CD4-positive, alpha-beta T cell treated with Interleukin-21 for 1 hour (primary cell): ENCODE results near the gene CAPN1.
"Not testable (repeated sequence)": the region's sequence is repeated elsewhere in the genome, so short reads cannot be mapped to it uniquely, and the experiment has no call there.

Experiments
- DNase-seq: peaks from one replicate; pipeline ENCODE4 v3.0.0-alpha.2; 2020

CAPN1 gene

GRCh38 chr11:65160643-65161042 lies 21.1 kb upstream of the CAPN1 start:
- DNase-seq: no peak

- no peak for DNase-seq
Observed at GRCh38 chr11:65163684-65164083, 18.0 kb upstream of the CAPN1 start.

DNA sequence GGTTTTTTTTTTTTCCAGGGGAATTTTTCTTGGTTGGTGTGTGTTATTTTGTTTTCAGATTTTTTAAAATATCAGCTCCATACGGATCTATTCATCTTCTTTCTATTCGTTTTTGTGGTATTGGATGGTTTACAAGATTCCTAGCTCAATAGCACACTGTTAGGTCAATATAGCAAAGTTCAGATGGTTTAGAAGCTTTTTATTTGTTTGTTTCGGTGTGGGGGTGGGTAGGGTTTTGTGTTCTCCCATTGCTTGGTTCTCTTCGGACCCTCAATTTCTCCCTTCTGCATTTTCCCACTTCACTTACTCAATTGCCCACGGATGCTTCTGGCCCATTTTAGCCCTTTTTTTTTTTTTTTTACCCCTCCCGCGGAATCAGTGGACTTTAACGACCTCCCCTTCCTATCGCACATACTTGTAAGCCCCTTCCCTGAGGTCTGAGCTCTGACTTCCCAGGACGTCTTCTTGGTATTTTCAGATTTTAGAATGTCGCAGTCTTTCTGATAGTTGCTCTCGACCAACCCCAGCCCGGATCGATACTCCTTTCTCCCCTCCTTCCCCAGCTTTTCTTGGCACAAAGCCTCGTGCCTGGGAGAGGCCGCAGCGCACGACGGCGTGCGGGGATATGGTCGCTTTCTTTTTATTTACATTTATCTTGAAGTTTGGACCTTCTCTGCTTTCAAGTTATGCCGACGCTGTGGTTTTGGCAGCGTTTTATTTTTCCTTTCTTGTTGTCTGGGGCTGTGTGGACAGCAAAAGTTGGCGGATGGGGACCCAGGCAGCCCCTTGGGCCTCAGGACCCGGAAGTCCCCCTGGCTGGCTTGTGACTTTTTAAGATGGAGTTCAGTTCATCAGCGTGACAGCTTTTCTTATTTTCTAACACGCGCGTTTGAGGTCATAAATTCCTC lies 16.1 kb upstream of the CAPN1 start:
- no peak for DNase-seq

- DNase-seq: no peak
Observed at GRCh38 chr11:65166893-65167292, 14.8 kb upstream of the CAPN1 start.

- DNase-seq: no peak
Observed at GRCh38 chr11:65167656-65168055, 14.1 kb upstream of the CAPN1 start.

DNA sequence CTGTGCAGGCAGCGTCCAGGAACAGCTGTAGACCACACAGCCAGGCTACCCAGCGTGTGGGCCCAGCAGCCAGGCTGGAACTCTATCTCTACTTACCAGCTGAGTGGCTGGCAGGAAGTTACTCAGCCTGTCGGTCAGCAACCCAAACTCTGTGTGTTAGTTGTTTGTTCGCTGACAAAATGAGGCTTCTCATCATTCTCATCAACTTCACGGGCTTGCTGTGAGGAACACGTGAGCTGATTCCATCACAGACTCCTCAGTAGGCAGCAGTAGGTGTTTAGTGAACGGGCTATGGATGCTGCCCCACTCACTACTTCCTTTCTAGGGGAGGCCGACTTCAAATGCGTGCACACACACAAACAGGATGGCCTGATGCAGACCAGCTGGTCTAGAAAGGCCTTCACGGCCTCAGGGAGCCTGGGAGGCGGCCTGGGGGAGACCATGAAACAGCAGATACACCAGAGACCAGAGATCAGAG lies 12.5 kb upstream of the CAPN1 start:
- no peak for DNase-seq

DNA sequence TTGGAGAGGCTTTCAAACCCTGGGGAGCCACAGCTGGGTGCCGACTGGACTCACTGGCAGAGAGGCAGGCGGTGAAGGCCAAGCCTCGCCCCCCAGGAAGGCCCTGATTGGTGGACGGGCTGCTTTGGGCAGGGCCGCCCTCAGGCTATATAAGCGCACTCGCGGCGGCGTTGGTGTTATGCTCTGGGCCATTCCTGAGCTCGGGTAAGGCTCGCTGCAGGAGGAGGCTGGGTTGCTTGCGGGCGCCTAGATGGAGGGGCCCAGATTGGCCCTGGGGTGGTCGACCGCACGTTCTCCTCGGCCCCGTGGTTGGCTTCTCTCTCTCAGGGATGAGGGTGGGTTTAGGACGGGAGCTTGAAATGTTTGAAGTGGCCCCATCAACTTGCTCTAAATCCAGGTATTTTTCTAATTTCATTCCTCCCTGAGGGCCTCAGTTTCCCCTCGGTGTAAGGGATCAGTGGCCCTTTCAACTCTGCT lies 11.6 kb upstream of the CAPN1 start, which contains the start of gene SPDYC:
TSS of gene SPDYC (plus strand) at position 176 of the 477 bp plus-strand sequence. CDS start 1,125 bp downstream, outside the sequence.
- no peak for DNase-seq

DNA sequence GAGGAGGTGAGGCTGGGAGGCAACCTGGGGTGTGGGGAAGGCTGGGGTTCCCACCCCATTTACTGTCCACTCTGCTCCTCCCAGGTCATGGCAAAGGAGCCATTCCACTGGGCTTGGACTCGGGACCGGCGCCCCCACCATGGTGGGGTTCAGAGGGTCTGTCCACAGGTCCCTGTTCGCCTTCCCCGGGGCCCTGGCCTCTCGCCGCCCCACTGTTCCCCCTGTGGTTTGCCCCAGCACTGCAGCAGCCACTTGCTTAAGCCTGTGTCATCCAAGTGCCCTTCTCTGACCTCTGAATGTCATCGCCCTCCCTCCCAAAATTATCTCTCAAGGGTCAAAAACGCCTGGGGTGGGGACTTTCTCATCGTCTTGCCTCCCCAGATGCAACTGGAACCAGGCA lies 9.1 kb upstream of the CAPN1 start:
- no peak for DNase-seq

DNA sequence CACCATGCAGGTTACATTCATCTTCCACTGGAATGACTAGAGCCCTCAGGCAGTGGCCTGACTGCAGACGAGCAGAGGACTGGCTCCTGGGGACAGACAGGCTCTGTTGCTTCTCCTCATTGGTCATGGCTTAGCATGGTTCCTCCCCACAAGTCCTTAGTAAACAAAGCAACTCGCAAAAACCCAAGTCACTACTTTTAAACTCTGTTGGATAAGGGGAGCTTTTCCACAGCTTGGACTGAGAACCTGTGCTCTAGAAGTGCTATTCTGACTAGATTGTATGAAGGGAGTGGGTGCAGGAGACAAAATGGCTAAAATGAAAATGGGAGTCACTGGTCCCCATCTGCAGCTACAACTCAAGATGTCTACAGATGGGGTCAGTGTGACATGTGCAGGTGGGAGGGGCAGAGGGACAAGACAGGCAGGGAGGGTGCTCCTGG lies 7.1 kb upstream of the CAPN1 start:
- not testable (repeated sequence) for DNase-seq

GRCh38 chr11:65180877-65181568 lies 705 bp upstream of the CAPN1 start:
- peak; percentile 58 for DNase-seq

DNA sequence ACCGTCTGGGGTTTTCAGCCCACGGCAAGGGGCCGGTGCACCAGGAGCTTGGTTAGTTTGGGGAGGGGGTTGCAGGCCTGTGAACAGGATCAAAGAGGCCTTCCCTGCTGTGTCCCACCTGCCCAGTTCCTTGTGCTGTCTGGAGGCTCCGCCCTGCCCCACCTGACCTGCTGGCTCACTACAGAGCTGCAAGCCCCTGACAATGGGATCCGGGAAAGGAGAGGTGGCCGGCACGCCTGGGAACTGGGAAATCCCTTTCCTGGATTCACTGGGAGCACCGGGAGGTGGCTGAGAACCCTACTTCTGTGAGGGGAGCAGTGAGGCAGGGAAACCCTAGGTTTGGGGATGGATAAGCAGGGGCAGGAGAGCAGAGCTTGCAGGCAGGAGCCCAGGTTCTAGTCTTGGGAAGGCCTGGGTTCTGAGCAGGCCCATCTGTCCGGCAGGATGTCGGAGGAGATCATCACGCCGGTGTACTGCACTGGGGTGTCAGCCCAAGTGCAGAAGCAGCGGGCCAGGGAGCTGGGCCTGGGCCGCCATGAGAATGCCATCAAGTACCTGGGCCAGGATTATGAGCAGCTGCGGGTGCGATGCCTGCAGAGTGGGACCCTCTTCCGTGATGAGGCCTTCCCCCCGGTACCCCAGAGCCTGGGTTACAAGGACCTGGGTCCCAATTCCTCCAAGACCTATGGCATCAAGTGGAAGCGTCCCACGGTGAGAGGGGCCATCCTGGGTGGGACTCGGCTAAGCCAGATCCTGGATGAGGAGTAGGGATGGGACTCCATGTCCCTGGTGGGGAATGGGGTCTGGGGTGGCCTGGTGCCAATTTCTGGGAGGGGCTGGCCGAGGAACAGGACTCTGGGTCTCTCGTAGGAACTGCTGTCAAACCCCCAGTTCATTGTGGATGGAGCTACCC lies 786 bp downstream of the CAPN1 start:
- DNase-seq: no peak

DNA sequence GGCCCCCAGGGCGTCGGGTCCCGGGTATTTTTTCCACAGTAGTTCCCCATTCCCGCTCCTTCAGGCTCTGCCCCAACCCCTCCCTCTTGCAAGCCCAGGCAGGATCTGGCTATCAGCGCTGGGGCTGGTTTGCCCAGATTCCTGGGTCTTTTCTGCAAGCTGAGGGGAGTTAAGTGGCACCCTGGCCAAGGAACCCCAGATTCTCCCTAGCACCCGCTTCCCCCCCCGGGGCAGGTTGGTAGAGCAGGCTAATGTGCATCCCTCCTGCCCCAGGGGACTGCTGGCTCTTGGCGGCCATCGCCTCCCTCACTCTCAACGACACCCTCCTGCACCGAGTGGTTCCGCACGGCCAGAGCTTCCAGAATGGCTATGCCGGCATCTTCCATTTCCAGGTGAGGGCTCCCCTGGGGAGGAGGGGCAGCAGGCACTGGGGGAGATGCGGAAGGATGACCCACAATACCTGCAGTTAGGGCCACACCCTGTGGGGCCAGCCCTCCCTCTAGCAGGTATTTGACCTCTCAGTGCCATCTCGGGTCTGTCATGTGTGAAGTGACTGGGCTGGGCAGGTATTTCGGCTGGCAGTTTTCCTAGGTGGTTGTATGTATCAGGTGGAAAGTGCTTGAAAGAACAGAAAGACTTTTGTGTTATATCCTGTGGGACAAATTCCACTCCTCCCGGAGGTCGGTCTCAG lies 1.6 kb downstream of the CAPN1 start:
- DNase-seq: no peak

DNA sequence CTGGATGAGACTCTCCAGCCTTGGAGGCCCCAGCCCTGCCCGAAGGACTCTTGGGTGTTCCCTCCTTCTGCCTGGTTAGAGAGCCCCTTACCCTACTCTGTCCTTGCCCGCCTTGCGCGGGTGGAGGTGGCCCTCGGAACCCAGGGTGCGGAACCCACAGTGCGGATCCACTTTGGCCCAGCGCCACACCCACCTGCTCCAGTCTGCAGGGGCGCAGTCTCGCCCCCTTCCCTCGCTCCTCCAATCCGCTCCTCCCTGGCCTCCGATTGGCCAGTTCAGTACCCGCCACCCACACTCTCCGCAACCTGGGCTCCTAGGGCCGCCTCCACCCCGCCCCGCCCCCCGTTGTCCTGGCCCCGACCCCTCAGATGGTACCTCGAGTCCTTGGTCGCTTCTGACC lies 2.4 kb downstream of the CAPN1 start:
- no peak for DNase-seq

DNA sequence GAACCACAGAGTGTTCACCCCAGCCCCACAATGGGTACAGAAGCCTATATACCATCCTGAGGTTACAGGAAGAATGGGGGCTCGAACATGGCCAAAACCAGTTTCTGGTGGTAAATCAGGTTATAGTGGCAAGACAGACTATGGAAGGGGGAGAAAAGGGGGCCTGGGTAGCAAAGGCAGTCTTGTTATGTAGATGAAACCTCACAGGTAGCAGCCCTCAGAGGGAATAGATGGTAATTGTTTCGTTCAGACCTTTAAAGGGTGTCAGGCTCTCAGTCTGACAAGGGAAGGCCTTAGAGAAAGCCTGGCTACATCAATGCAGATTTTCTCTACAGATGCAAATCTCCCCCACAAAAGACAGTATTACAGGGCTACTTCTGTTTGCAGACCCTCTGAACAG lies 3.4 kb downstream of the CAPN1 start:
- DNase-seq: no peak

- no peak for DNase-seq
Observed at GRCh38 chr11:65185869-65186341, 4.2 kb downstream of the CAPN1 start.

- DNase-seq: no peak
Observed at GRCh38 chr11:65186701-65187100, 5.0 kb downstream of the CAPN1 start.

DNA sequence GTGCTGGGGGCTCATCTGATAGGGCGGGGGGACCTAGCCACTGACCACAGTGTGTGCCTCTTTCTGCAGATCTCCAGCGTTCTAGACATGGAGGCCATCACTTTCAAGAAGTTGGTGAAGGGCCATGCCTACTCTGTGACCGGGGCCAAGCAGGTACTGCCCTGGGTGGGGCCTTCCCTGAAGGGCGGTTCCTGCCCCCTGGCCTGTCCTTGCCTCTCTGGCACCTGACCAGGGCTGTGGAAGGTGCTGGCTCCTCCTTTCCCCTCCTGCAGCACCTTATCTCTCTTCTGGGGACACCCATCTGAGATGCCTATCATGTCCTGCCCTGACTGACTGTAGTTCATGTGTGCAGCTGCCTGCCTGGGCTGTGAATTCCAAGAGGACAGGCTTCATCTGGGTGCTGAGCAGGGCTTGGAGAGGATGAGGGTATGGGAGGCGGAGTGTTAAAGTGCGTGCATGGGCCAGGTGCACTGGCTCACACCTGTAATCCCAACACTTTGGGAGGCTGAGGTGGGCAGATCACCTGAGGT lies 5.5 kb downstream of the CAPN1 start:
- no peak for DNase-seq

DNA sequence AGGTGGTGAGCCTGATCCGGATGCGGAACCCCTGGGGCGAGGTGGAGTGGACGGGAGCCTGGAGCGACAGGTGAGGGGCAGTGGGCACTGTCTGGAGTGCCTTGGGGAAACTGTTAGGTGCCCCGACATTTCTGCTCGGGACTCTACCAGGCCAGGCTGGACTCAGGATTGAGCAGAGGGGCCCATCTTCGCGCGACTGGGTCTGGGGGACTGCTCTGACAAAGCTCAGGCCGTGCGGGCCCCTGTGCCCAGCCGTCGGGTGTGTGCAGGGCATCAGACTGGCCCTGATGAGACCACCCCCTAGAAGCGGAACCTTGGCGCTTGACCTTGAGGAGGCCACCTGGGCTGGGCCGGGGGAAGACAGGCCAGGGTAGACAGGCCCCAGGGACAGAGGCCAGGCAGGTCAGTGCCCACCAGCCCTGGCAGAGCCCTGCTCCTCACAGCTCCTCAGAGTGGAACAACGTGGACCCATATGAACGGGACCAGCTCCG lies 6.3 kb downstream of the CAPN1 start:
- no peak for DNase-seq

GRCh38 chr11:65188486-65188885 lies 6.8 kb downstream of the CAPN1 start:
- no peak for DNase-seq

GRCh38 chr11:65189191-65189590 lies 7.5 kb downstream of the CAPN1 start:
- no peak for DNase-seq

- DNase-seq: no peak
Observed at GRCh38 chr11:65194564-65194963, 12.8 kb downstream of the CAPN1 start.
